ENCODE results near the gene CBX7. TPM values are rescaled to one million over a fixed set of nuclear protein-coding genes. Genes with fewer than 3 reads are reported as not detected.

The CBX7 gene
- total RNA-seq, 2 donors from 2014 or later = 4.9 to 11.1 TPM

- H3K27ac Mint-ChIP-seq = peak overlapping the region; percentile 68 to 98
- DNase-seq (ENCODE audit: low spot score) (peak; percentile 89), ATAC-seq (peak; percentile 58 to 89)
- H3K4me1 Mint-ChIP-seq (ENCODE audit: low read depth in 2 of 2) = peaks cover 18 to 44% of the 10 kb centered on the region in 2 donors
- H3K9me3 Mint-ChIP-seq = no peaks in the 10 kb centered on the region
- no peaks in the 10 kb centered on the region for H3K36me3 Mint-ChIP-seq
- H3K4me3 Mint-ChIP-seq = peak overlapping the region; percentile 56
- no peaks in the 10 kb centered on the region for H3K27me3 Mint-ChIP-seq
Measured at GRCh38 chr22:39130892-39131855, 21.3 kb downstream of the CBX7 start.

GRCh38 chr22:39130152-39130704 is 22.3 kb downstream of the CBX7 start:
- Mint-ChIP-seq H3K4me3 (no peak overlapping the region), H3K27me3 (no peaks in the 10 kb centered on the region), H3K4me1 (ENCODE audit: low read depth in 2 of 2) (peaks cover 18 to 44% of the 10 kb centered on the region in 2 donors), H3K27ac (peak overlapping the region; percentile 68 to 98), H3K36me3 (no peaks in the 10 kb centered on the region), H3K9me3 (no peaks in the 10 kb centered on the region)
- DNase-seq (ENCODE audit: low spot score) = no peak
- no peak for ATAC-seq

DNA sequence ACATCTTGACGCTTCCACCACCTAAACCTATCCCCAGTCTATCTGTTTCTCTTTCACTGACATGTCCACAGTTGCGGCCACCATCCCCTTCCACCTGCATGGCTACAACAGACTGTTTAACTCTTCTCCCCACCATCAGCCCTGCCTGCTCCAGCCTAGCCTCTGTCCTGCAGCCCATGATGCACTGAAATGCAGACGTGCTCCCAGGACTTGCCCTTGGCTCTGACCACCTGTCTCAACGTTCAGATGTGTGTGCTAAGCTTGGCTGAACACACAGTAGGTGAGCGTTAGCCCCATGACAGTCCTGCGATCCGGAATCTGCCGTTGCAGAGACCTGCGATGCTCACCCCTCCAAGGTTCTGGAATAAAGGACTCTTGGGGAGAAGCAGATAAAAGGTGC is 22.7 kb downstream of the CBX7 start:
- no peaks in the 10 kb centered on the region for H3K9me3 Mint-ChIP-seq
- ATAC-seq (no peak), DNase-seq (ENCODE audit: low spot score) (no peak)
- H3K4me1 Mint-ChIP-seq (ENCODE audit: low read depth in 2 of 2) = peaks cover 18 to 42% of the 10 kb centered on the region in 2 donors
- no peaks in the 10 kb centered on the region for H3K27me3 Mint-ChIP-seq
- H3K36me3 Mint-ChIP-seq = no peaks in the 10 kb centered on the region
- no peak overlapping the region for H3K4me3 Mint-ChIP-seq
- peak overlapping the region in 1 of 2 donors; percentile 98 for H3K27ac Mint-ChIP-seq

DNA sequence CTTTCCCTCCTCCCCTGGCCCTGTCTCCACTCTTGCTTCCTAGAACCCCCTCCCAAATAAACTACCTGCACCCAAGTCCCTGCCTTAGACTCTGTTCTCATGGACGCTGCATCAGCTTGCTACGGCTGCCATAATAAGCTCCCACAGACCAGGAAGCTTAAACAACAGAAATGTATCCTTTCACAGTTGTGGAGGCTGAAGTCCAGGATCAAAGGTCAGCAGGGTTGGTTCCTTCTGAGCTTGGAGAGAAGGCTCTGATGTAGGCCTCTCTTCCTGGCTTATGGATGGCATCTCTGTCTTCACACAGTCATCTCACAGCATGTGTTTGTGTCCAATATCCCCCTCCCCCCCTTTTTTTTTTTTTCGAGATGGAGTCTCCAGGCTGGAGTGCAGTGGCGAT is 23.4 kb downstream of the CBX7 start:
- DNase-seq (ENCODE audit: low spot score) (no peak), ATAC-seq (no peak)
- Mint-ChIP-seq H3K4me3 (no peak overlapping the region), H3K27me3 (no peaks in the 10 kb centered on the region), H3K36me3 (no peaks in the 10 kb centered on the region), H3K27ac (peak overlapping the region in 1 of 2 donors; percentile 98), H3K4me1 (ENCODE audit: low read depth in 2 of 2) (peaks cover 18 to 42% of the 10 kb centered on the region in 2 donors), H3K9me3 (no peaks in the 10 kb centered on the region)

- ATAC-seq = no peak
- DNase-seq (ENCODE audit: low spot score) = no peak
- Mint-ChIP-seq H3K27me3 (no peaks in the 10 kb centered on the region), H3K27ac (peak overlapping the region in 1 of 2 donors; percentile 98), H3K36me3 (no peaks in the 10 kb centered on the region), H3K9me3 (no peaks in the 10 kb centered on the region), H3K4me1 (ENCODE audit: low read depth in 2 of 2) (peaks cover 18 to 42% of the 10 kb centered on the region in 2 donors), H3K4me3 (no peak overlapping the region)
Measured at GRCh38 chr22:39128508-39128907, 24.0 kb downstream of the CBX7 start.

GRCh38 chr22:39125622-39126021 is 26.9 kb downstream of the CBX7 start:
- ATAC-seq = no peak
- H3K9me3 Mint-ChIP-seq = no peaks in the 10 kb centered on the region
- H3K4me1 Mint-ChIP-seq (ENCODE audit: low read depth in 2 of 2) = peaks cover 15 to 32% of the 10 kb centered on the region in 2 donors
- H3K36me3 Mint-ChIP-seq = no peaks in the 10 kb centered on the region
- DNase-seq (ENCODE audit: low spot score) = no peak
- no peaks in the 10 kb centered on the region for H3K27me3 Mint-ChIP-seq
- no peak overlapping the region for H3K4me3 Mint-ChIP-seq
- H3K27ac Mint-ChIP-seq = peak overlapping the region in 1 of 2 donors; percentile 27

- peaks cover 19 to 24% of the 10 kb centered on the region in 2 donors for H3K4me1 Mint-ChIP-seq (ENCODE audit: low read depth in 2 of 2)
- H3K27me3 Mint-ChIP-seq = no peaks in the 10 kb centered on the region
- H3K9me3 Mint-ChIP-seq = no peaks in the 10 kb centered on the region
- H3K4me3 Mint-ChIP-seq = no peak overlapping the region
- ATAC-seq = no peak
- H3K27ac Mint-ChIP-seq = no peak overlapping the region
- no peaks in the 10 kb centered on the region for H3K36me3 Mint-ChIP-seq
- no peak for DNase-seq (ENCODE audit: low spot score)
Measured at GRCh38 chr22:39123751-39124581, 28.5 kb downstream of the CBX7 start.

- no peak for DNase-seq (ENCODE audit: low spot score)
- ATAC-seq = no peak
- H3K27me3 Mint-ChIP-seq = no peaks in the 10 kb centered on the region
- H3K27ac Mint-ChIP-seq = peak overlapping the region in 1 of 2 donors; percentile 23
- peaks cover 24 to 28% of the 10 kb centered on the region in 2 donors for H3K4me1 Mint-ChIP-seq (ENCODE audit: low read depth in 2 of 2)
- no peaks in the 10 kb centered on the region for H3K9me3 Mint-ChIP-seq
- H3K36me3 Mint-ChIP-seq = no peaks in the 10 kb centered on the region
- no peak overlapping the region for H3K4me3 Mint-ChIP-seq
Measured at GRCh38 chr22:39122772-39123470, 29.6 kb downstream of the CBX7 start.

DNA sequence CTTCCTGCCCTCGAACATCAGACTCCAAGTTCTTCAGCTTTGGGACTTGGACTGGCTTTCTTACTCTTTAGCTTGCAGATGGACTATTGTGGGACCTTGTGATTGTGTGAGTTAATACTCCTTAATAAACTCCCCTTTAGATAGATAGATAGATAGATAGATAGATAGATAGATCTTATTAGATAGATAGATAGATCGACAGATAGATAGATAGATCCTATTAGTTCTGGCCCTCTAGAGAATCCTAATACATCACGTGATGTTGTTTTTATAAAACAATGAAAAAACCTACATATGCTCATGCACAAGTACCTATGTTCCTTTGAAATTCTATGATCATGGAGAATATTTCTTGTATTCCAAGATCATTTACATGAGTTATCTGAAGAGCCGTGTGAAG is 31.5 kb downstream of the CBX7 start:
- DNase-seq (ENCODE audit: low spot score) = no peak
- Mint-ChIP-seq H3K27ac (peak overlapping the region; percentile 13 to 98), H3K27me3 (no peaks in the 10 kb centered on the region), H3K4me1 (ENCODE audit: low read depth in 2 of 2) (peaks cover 39 to 41% of the 10 kb centered on the region in 2 donors), H3K9me3 (no peaks in the 10 kb centered on the region), H3K4me3 (no peak overlapping the region), H3K36me3 (no peaks in the 10 kb centered on the region)
- ATAC-seq = no peak

- Mint-ChIP-seq H3K27me3 (no peaks in the 10 kb centered on the region), H3K27ac (peak overlapping the region; percentile 93 to 98), H3K9me3 (no peaks in the 10 kb centered on the region), H3K4me1 (ENCODE audit: low read depth in 2 of 2) (peaks cover 58 to 65% of the 10 kb centered on the region in 2 donors), H3K36me3 (no peaks in the 10 kb centered on the region), H3K4me3 (peak overlapping the region; percentile 61)
- DNase-seq (ENCODE audit: low spot score) (peak; percentile 91), ATAC-seq (peak; percentile 90 to 93)
Measured at GRCh38 chr22:39117585-39118191, 34.8 kb downstream of the CBX7 start.

GRCh38 chr22:39115977-39116621 is 36.4 kb downstream of the CBX7 start:
- Mint-ChIP-seq H3K9me3 (no peaks in the 10 kb centered on the region), H3K27me3 (no peaks in the 10 kb centered on the region), H3K4me1 (ENCODE audit: low read depth in 2 of 2) (peaks cover 48 to 56% of the 10 kb centered on the region in 2 donors), H3K27ac (peak overlapping the region; percentile 93 to 98), H3K36me3 (no peaks in the 10 kb centered on the region), H3K4me3 (peak overlapping the region; percentile 61)
- peak in 1 of 2 donors; percentile 24 for ATAC-seq
- no peak for DNase-seq (ENCODE audit: low spot score)

GRCh38 chr22:39115570-39115969 is 36.9 kb downstream of the CBX7 start:
- Mint-ChIP-seq H3K9me3 (no peaks in the 10 kb centered on the region), H3K4me1 (ENCODE audit: low read depth in 2 of 2) (peaks cover 47 to 53% of the 10 kb centered on the region in 2 donors), H3K4me3 (peak overlapping the region; percentile 3)

More at GRCh38 chr22:39115570-39115969, 36.9 kb downstream of the CBX7 start:
- H3K27ac Mint-ChIP-seq = peak overlapping the region; percentile 93 to 98
- H3K27me3 Mint-ChIP-seq = no peaks in the 10 kb centered on the region
- ATAC-seq = no peak
- DNase-seq (ENCODE audit: low spot score) = no peak
- no peaks in the 10 kb centered on the region for H3K36me3 Mint-ChIP-seq

All from natural killer cell treated with Interleukin-12 subunit alpha and Interleukin-12 subunit beta and Interleukin-15 and Interleukin-18, amount 100 ng/mL, for 72 hours (primary cell).